ENCODE results near the gene SPTB.

- TF ChIP-seq POLR2A (IDR thresholded peaks at IDR 0.05) = no peak
- TF ChIP-seq CTCF (IDR thresholded peaks at IDR 0.05) = no peak
Measured at GRCh38 chr14:64868841-64869240, 10.9 kb downstream of the SPTB start.

Measured in esophagus squamous epithelium (tissue), 4 donors.